ENCODE measurements around the gene YWHAG. TPM values are rescaled to one million over a fixed set of nuclear protein-coding genes. Genes with fewer than 3 reads are reported as not detected.
"Not testable (repeated sequence)": the region's sequence is repeated elsewhere in the genome, so short reads cannot be mapped to it uniquely, and the experiment has no call there.

Gene YWHAG
- total RNA-seq, 2 experiments from 2014 or later = 138 to 143 TPM

GRCh38 chr7:76318488-76319353, 40.1 kb downstream of the YWHAG start:
- DNase-seq (peak; percentile 90), ATAC-seq (peak; percentile 40)
- Mint-ChIP-seq H3K27me3 (no peaks in the 10 kb centered on the region), H3K4me3 (peak overlapping the region; percentile 81), H3K36me3 (ENCODE audit: low read depth) (peaks cover 7% of the 10 kb centered on the region), H3K4me1 (ENCODE audit: low read depth) (peaks cover 26% of the 10 kb centered on the region), H3K27ac (peak overlapping the region; percentile 96), H3K9me3 (no peaks in the 10 kb centered on the region)
- TF ChIP-seq CTCF (IDR thresholded peaks at IDR 0.05) = peak; percentile 28
- ChIA-PET POLR2A (interaction anchor here (0.6 to 2.3 kb wide), 14 partner anchors 11 to 447 kb away, joined by 3 to 8 read pairs (median 4); partner anchors contain the start of gene YWHAG), CTCF (interaction anchor here (0.9 to 5.8 kb wide), 9 partner anchors 9 to 928 kb away, joined by 3 to 78 read pairs (median 4); partner anchors contain the start of gene YWHAG)
- intact Hi-C loops (cut with micrococcal nuclease) = no loop called here

- no peaks in the 10 kb centered on the region for H3K9me3 Mint-ChIP-seq
- H3K4me3 Mint-ChIP-seq = peak overlapping the region; percentile 81
- H3K4me1 Mint-ChIP-seq (ENCODE audit: low read depth) = peaks cover 26% of the 10 kb centered on the region
- H3K27me3 Mint-ChIP-seq = no peaks in the 10 kb centered on the region
- DNase-seq (peak; percentile 98), ATAC-seq (peak; percentile 93)
- H3K27ac Mint-ChIP-seq = peak overlapping the region; percentile 96
- POLR2A ChIA-PET = interaction anchor here (0.6 to 2.3 kb wide), 18 partner anchors 9 to 446 kb away, joined by 3 to 8 read pairs (median 4); partner anchors contain the start of gene YWHAG
- intact Hi-C loops (cut with micrococcal nuclease) = no loop called here
- peaks cover 7% of the 10 kb centered on the region for H3K36me3 Mint-ChIP-seq (ENCODE audit: low read depth)
- CTCF ChIA-PET = interaction anchor here (0.9 to 5.8 kb wide), 10 partner anchors 9 to 182 kb away, joined by 3 to 78 read pairs (median 4); partner anchors contain the start of gene YWHAG
- TF ChIP-seq CTCF (IDR thresholded peaks at IDR 0.05) = no peak
Observed at GRCh38 chr7:76317782-76318487, 40.9 kb downstream of the YWHAG start.

GRCh38 chr7:76316984-76317781, 41.6 kb downstream of the YWHAG start:
- Mint-ChIP-seq H3K27me3 (no peaks in the 10 kb centered on the region), H3K4me3 (peak overlapping the region; percentile 81), H3K36me3 (ENCODE audit: low read depth) (peaks cover 7% of the 10 kb centered on the region), H3K4me1 (ENCODE audit: low read depth) (peaks cover 26% of the 10 kb centered on the region), H3K27ac (peak overlapping the region; percentile 96), H3K9me3 (no peaks in the 10 kb centered on the region)
- ChIA-PET CTCF (interaction anchor here (0.9 to 5.8 kb wide), 8 partner anchors 10 to 297 kb away, joined by 3 to 78 read pairs (median 6); no protein-coding TSS in a partner anchor), POLR2A (interaction anchor here (0.7 to 2.3 kb wide), 10 partner anchors 9 to 145 kb away, joined by 3 to 7 read pairs (median 4); partner anchors contain the start of gene YWHAG)
- no peak for TF ChIP-seq CTCF (IDR thresholded peaks at IDR 0.05)
- intact Hi-C loops (cut with micrococcal nuclease) = no loop called here
- DNase-seq (peak; percentile 12), ATAC-seq (no peak)

GRCh38 chr7:76315364-76315763, 43.4 kb downstream of the YWHAG start:
- intact Hi-C loops (cut with micrococcal nuclease) = loop anchor here (2.0 kb wide), 1 partner anchor 137 kb away; no protein-coding TSS in a partner anchor
- CTCF ChIA-PET = interaction anchor here (3.1 to 5.8 kb wide), 4 partner anchors 12 to 138 kb away, joined by 21 to 78 read pairs (median 58); partner anchors contain the start of gene HSPB1
- POLR2A ChIA-PET = interaction anchor here (1.4 kb wide), 2 partner anchors 9 to 35 kb away, joined by 4 read pairs; no protein-coding TSS in a partner anchor
- Mint-ChIP-seq H3K4me3 (no peak overlapping the region), H3K36me3 (ENCODE audit: low read depth) (peaks cover 7% of the 10 kb centered on the region), H3K4me1 (ENCODE audit: low read depth) (peaks cover 26% of the 10 kb centered on the region), H3K9me3 (no peaks in the 10 kb centered on the region), H3K27me3 (no peaks in the 10 kb centered on the region), H3K27ac (no peak overlapping the region)
- no peak for TF ChIP-seq CTCF (IDR thresholded peaks at IDR 0.05)
- ATAC-seq (no peak), DNase-seq (peak; percentile 34)

GRCh38 chr7:76314740-76315139, 44.1 kb downstream of the YWHAG start:
- POLR2A ChIA-PET = interaction anchor here (1.3 to 1.5 kb wide), 4 partner anchors 9 to 137 kb away, joined by 4 to 5 read pairs (median 4); no protein-coding TSS in a partner anchor

More at GRCh38 chr7:76314740-76315139, 44.1 kb downstream of the YWHAG start:
- H3K4me3 Mint-ChIP-seq; ATAC-seq; H3K9me3 Mint-ChIP-seq; H3K36me3 Mint-ChIP-seq (ENCODE audit: low read depth); H3K27ac Mint-ChIP-seq; H3K27me3 Mint-ChIP-seq: not testable (repeated sequence)
- intact Hi-C loops (cut with micrococcal nuclease) = loop anchor here (2.0 kb wide), 1 partner anchor 136 kb away; no protein-coding TSS in a partner anchor
- CTCF ChIA-PET = interaction anchor here (1.0 to 5.8 kb wide), 20 partner anchors 12 to 266 kb away, joined by 3 to 78 read pairs (median 7); partner anchors contain the start of genes HSPB1 and MDH2
- DNase-seq = peak; percentile 13
- peaks cover 23% of the 10 kb centered on the region for H3K4me1 Mint-ChIP-seq (ENCODE audit: low read depth)

Measured in activated CD8-positive, alpha-beta T cell treated with anti-CD3 and anti-CD28 coated beads for 36 hours (primary cell).